Lower leg skin (tissue), 4 donors: ENCODE data around the gene KIF27. TPM values are rescaled to one million over a fixed set of nuclear protein-coding genes. Genes with fewer than 3 reads are reported as not detected.

ENCODE experiments used
- DNase-seq, 2 donors: peaks; one replicate each; pipeline ENCODE4 v3.0.0-alpha.2; 2019; ENCODE audit warnings: low spot score in 2 of 2
- H3K4me3 ChIP-seq: fragments of 200-600 bp; sonication (generic); 2 replicates; pipeline ENCODE4 v1.5.1; 2017; ENCODE audit warnings: mild to moderate bottlenecking, low read depth; ENCODE audit not compliant: poor library complexity, severe bottlenecking
- CTCF ChIP-seq, 3 donors: fragments of 450-650 bp; IDR thresholded peaks; one replicate each; pipeline ENCODE4 v1.5.1; 2016; ENCODE audit warnings: antibody characterized with exemption in 3 of 3, mild to moderate bottlenecking in 3 of 3, moderate library complexity in 2 of 3
- POLR2A ChIP-seq, 2 donors: fragments of 450-650 bp; IDR thresholded peaks; one replicate each; pipeline ENCODE4 v1.6.1; 2016 to 2017; ENCODE audit warnings: antibody characterized with exemption in 2 of 2, mild to moderate bottlenecking in 1 of 2, moderate library complexity in 1 of 2
- WGBS, 2 donors: methylation state at CpG; one replicate each; pipeline ENCODE4 v1.1.5; 2018; 5-methylcytosine and 5-hydroxymethylcytosine counted together
- intact Hi-C: fragments of 100-400 bp; cut with DNase I; formaldehyde crosslinking; loops from one replicate; pipeline ENCODE4 v1.15.0; 2023; ENCODE audit warnings: low total_unique reads
- total RNA-seq, 4 donors: library from RNA; depleted of rRNA; stranded (reverse); fragments of >200 nt; gene quantifications; one replicate each; pipeline ENCODE4 v1.1.0, GENCODE V29; 2016

The KIF27 gene
- total RNA-seq, 4 donors from 2014 or later: 3.4 to 6.3 (median 5.4) TPM

- intact Hi-C loops: no loop called here
- no peak overlapping the region for H3K4me3 ChIP-seq
- DNase-seq: peak in 1 of 2 donors; percentile 43
- WGBS, 2 donors: 72 to 73% methylated on average over 11 of the region's 11 CpGs
- no peak for TF ChIP-seq CTCF (IDR thresholded peaks at IDR 0.05)
- TF ChIP-seq POLR2A (IDR thresholded peaks at IDR 0.05): no peak
These were observed 44.3 kb upstream of the KIF27 start for GRCh38 chr9:83965350-83966208.

- no peak for TF ChIP-seq POLR2A (IDR thresholded peaks at IDR 0.05)
- TF ChIP-seq CTCF (IDR thresholded peaks at IDR 0.05): no peak
- WGBS, 2 donors: 58 to 73% methylated on average over 2 of the region's 2 CpGs
- intact Hi-C loops: no loop called here
- no peak overlapping the region for H3K4me3 ChIP-seq
- no peak for DNase-seq
These were observed 43.7 kb upstream of the KIF27 start for GRCh38 chr9:83964973-83965349.

GRCh38 chr9:83962165-83962564 lies 40.9 kb upstream of the KIF27 start:
- no peak for TF ChIP-seq CTCF (IDR thresholded peaks at IDR 0.05)
- TF ChIP-seq POLR2A (IDR thresholded peaks at IDR 0.05): no peak
- intact Hi-C loops: no loop called here
- H3K4me3 ChIP-seq: no peak overlapping the region
- 40 to 42% methylated on average over 3 of the region's 3 CpGs for WGBS, 2 donors
- DNase-seq: no peak

- no peak overlapping the region for H3K4me3 ChIP-seq
- no peak for DNase-seq
- TF ChIP-seq POLR2A (IDR thresholded peaks at IDR 0.05) (no peak), CTCF (IDR thresholded peaks at IDR 0.05) (no peak)
- WGBS, 2 donors: 92 to 94% methylated on average over 5 of the region's 5 CpGs
- intact Hi-C loops: no loop called here
These were observed 39.8 kb upstream of the KIF27 start for GRCh38 chr9:83960991-83961390.

GRCh38 chr9:83959061-83959460 lies 37.8 kb upstream of the KIF27 start:
- intact Hi-C loops: no loop called here
- 63 to 73% methylated on average over 4 of the region's 4 CpGs for WGBS, 2 donors
- no peak for DNase-seq
- no peak overlapping the region for H3K4me3 ChIP-seq
- TF ChIP-seq POLR2A (IDR thresholded peaks at IDR 0.05) (no peak), CTCF (IDR thresholded peaks at IDR 0.05) (no peak)

GRCh38 chr9:83957248-83957513 lies 35.9 kb upstream of the KIF27 start:
- no peak overlapping the region for H3K4me3 ChIP-seq
- intact Hi-C loops: no loop called here
- TF ChIP-seq CTCF (IDR thresholded peaks at IDR 0.05) (no peak), POLR2A (IDR thresholded peaks at IDR 0.05) (no peak)
- DNase-seq: no peak
- WGBS, 2 donors: 54 to 64% methylated on average over 4 of the region's 4 CpGs
